D341Med (cell line): ENCODE measurements around the gene MAGEA3.
"Not testable (repeated sequence)": the region's sequence is repeated elsewhere in the genome, so short reads cannot be mapped to it uniquely, and the experiment has no call there.

Source experiments
- DNase-seq: peaks from one replicate; pipeline ENCODE4 v3.0.0; 2012; ENCODE audit warnings: low spot score

Gene MAGEA3, protein sequence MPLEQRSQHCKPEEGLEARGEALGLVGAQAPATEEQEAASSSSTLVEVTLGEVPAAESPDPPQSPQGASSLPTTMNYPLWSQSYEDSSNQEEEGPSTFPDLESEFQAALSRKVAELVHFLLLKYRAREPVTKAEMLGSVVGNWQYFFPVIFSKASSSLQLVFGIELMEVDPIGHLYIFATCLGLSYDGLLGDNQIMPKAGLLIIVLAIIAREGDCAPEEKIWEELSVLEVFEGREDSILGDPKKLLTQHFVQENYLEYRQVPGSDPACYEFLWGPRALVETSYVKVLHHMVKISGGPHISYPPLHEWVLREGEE

DNA sequence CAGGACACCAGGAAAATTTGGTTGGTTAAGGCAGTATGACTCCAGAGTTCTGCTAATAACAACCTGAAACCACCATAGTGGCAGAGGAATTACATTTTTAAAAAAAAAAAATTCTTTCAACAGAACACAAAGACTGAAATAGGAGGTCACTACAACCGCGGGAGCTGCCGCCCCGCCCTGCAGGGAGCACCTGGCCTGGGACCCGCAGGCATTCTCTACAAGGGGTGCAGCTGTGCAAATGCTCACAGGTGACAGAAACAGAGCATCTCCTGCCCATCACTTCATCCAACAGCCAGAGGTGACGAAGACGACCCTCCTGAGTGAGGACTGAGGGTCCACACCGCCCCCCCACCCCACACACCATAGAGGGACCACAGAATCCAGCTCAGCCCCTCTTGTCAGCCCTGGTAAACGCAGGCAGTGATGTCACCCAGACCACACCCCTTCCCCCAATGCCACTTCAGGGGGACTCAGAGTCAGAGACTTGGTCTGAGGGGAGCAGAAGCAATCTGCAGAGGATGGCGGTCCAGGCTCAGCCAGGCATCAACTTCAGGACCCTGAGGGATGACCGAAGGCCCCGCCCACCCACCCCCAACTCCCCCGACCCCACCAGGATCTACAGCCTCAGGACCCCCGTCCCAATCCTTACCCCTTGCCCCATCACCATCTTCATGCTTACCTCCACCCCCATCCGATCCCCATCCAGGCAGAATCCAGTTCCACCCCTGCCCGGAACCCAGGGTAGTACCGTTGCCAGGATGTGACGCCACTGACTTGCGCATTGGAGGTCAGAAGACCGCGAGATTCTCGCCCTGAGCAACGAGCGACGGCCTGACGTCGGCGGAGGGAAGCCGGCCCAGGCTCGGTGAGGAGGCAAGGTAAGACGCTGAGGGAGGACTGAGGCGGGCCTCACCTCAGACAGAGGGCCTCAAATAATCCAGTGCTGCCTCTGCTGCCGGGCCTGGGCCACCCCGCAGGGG lies at the start of gene MAGEA3:
Gene MAGEA3, plus strand, starts transcription at position 843 of the 980 bp plus-strand sequence. CDS start 2,039 bp downstream, outside the sequence.
- not testable (repeated sequence) for DNase-seq

DNA sequence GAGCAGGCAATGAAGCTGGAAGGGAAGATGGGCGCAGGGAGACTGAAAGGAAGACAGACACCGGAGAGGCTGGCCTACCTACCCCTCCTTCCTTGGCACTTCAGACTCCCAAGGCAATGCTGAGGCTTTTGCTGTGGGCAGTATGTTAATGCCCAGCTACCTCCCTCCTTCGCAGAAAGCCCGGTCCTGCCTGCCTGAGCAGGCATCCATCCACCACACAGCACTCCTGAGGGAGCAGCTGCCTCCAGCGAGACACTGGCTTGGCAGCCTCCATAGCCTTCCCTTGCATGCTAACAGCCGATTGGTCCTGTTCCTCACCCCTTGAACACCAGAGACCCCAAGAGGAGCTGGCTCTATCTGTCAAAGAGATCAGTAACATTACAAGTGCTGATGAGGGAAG lies 46.5 kb upstream of the MAGEA3 start:
- DNase-seq, result no peak

DNA sequence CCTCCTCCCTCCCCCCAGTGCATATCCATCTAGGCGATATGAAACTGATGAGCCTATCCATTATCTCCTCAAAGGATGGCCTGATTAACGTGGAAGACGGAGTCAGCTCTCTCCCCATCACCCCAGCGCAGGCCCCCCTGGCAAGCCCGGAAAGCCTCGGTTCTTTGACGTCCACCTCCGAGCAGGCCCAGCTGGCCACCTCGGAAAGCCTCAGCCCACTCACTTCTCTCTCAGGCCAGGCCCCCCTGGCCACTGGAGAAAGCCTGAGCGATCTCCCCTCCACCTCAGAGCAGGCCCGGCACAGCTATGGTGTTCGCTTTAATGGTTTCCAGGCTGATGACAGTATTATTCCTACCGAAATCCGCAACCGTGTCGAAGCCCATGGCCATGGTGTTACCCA lies 46.1 kb upstream of the MAGEA3 start:
- no peak for DNase-seq

DNA sequence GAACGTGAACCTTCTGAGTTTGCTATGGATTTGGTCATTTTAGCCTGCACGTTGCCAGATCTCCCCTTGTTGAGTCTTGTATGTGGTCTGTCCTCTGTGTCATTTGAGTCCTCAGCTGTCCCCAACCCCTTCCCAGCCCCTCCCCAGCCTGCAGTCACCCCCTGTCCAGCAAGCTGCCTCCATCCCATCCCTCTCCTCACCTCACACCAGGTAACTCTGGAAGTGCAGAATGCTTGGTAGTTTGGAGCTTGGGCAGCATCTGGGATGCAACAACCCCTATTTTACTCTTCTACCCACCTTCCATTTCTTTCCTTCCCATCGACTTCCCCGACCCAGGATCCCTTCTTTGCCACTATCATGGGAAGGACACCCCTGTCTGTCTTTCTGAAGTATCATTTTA lies 42.5 kb upstream of the MAGEA3 start:
- DNase-seq, result no peak

DNA sequence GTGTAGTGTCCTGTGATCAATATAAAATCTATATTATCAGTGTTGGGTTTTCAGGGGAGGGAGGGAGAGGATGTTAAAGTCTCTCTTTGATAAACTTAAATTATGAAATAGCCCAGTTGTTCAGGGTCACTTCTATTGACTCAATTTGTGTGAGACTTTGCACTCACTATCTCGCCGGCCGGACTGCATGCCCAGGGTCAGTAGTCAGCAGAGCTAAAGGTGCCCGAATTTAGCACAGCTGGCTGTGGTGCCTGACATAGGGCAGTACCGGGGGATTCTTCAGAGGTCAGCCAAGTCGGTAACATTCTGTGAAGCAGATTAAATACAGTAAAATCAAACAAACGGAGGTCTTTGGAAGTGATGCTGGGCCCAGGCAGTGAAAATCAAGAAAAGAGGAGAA lies 41.7 kb upstream of the MAGEA3 start:
- no peak for DNase-seq

DNA sequence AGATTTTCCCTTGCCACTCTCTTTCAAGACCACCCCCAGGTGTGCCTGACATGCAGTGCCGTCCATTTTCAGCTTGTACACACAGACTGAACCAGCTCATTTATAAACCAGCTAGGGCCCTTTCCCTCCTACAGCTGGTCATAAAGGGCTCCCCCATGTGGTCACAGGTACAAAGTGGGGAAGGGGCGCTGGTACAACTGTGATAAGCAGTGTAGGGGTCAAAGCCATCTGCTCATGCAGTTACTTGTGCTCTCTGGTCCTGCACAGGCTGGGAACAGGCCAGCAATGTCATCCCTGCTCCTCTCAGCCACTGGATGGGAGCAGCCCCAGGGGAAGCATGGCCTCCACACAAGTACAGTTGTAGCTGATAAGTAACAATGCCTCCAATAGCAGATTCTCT lies 40.3 kb upstream of the MAGEA3 start:
- DNase-seq, result no peak

DNA sequence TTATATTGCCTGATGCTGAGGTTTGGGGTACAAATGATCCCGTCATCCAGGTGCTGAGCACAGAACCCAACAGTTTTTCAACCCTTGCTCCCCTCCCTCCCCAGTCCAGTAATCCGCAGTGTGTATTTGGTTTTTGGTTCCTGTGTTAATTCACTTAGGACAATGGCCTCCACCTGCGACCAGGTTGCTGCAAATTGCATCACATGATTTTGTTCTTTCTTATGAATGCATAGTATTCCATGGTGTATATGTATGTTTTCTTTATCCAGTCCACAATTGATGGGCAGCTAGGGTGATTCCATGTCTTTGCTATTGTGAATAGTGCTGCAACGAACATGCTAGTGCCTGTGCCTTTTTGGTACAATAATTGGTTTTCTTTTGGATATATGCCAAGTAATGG lies 35.5 kb upstream of the MAGEA3 start:
- no peak for DNase-seq

DNA sequence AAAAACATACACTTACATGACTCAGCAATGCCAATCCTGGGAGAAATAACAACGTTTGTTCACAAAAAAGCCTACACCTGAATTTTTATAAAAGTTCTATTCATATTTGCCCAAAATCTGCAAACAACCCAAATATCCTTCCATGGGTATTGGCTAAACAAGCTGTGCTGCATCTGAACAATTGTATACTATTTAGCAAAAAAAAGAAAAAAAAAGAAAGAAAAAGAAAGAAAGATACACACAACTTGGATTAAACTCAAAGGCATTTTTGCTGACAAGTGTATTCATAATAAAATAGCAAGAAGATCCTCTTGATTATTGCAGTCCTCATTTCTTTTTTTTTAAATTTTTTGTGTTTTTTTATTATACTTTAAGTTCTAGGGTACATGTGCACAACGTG lies 24.5 kb upstream of the MAGEA3 start:
- DNase-seq, result no peak

DNA sequence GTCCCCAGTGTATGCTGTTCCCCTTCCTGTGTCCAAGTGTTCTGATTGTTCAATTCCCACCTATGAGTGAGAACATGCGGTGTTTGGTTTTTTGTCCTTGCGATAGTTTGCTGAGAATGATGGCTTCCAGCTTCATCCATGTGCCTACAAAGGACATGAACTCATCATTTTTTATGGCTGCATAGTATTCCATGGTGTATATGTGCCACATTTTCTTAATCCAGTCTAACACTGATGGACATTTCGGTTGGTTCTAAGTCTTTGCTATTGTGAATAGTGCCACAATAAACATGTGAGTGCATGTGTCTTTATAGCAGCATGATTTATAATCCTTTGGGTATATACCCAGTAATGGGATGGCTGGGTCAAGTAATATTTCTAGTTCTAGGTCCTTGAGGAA lies 23.9 kb upstream of the MAGEA3 start:
- DNase-seq, result not testable (repeated sequence)

DNA sequence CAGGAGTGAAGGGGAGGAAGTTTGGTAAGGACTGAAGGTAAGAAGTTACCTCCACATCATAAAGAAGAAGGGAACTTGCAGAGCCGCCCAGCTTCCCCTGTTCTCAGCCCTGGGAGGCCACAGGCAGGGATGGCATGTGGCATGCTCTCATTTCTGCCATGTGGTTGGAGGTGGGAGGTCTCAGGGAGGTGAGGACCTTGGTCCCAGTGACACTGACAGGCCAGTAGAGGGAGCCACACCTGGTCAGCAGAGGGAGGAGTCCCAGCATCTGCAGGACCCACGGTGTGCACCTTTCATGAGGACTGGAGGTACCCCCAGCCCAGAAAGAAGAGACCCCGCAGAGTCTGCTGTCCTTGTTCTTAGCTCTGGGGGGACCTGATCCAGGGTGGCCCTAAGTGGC lies 17.6 kb upstream of the MAGEA3 start:
- not testable (repeated sequence) for DNase-seq

DNA sequence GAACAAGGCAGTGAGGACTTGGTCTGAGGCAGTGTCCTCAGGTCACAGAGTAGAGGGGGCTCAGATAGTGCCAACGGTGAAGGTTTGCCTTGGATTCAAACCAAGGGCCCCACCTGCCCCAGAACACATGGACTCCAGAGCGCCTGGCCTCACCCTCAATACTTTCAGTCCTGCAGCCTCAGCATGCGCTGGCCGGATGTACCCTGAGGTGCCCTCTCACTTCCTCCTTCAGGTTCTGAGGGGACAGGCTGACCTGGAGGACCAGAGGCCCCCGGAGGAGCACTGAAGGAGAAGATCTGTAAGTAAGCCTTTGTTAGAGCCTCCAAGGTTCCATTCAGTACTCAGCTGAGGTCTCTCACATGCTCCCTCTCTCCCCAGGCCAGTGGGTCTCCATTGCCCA lies 1.8 kb downstream of the MAGEA3 start:
- DNase-seq, result not testable (repeated sequence)

DNA sequence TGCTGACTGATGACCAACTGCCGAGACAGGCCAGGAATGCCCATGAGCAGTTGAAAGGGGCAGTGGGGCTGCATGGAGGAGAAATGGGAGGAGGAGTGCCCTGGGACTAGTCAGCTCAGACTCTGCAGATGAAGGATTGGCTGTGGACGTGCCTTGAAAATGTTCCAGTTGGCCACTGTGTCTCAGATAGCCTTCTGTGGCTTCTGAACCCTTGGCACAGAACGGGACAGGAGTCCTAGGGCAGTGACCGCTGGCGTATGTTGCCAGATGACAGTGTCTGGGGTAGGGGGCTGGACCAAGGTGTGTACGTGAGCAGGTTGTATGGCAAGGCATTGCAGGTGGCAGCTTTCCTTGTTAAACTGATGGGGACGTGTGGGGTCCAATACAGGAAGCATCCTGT lies 7.9 kb downstream of the MAGEA3 start:
- DNase-seq, result not testable (repeated sequence)

DNA sequence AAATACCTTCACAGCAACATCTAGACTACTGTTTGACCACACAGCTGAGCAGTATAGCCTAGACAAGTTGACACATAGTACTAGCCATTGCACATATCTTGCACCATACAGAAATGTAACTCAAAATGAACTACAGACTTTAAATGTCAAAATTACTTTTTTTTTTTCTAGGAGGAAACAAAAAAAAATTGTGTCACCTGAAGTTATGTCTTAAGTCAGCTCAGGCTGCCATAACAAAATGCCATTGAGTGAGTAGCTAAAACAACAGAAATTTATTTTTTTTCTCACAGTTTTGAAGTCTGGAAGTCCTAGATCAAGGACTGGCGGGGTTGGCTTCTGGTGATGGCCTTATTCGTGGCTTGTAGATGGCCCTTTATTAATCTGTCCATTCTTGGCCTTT lies 10.6 kb downstream of the MAGEA3 start, which contains the start of gene CSAG2:
Gene CSAG2, minus strand, starts transcription at position 101 of the 400 bp plus-strand sequence. CDS start 161 bp downstream, outside the sequence.
- DNase-seq, result not testable (repeated sequence)

DNA sequence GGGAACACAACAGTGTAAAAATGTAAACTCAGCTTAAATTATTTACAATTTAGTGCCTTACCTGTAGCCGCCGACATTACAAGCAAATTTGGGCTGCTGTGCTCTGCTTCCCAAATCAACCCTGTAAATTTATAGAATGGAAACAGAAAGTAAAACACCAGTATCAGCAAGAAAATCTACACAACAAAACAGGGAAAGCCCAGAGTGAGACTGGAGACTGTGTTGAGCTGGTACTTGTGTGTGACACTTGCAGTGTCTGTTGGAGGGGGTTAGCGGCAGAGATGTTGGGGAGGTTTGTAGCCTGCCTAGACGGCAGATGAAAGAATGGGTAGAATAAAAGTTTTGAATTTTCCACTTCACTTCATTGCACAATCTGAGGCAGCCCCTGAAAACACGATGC lies 14.6 kb downstream of the MAGEA3 start:
- DNase-seq, result not testable (repeated sequence)

DNA sequence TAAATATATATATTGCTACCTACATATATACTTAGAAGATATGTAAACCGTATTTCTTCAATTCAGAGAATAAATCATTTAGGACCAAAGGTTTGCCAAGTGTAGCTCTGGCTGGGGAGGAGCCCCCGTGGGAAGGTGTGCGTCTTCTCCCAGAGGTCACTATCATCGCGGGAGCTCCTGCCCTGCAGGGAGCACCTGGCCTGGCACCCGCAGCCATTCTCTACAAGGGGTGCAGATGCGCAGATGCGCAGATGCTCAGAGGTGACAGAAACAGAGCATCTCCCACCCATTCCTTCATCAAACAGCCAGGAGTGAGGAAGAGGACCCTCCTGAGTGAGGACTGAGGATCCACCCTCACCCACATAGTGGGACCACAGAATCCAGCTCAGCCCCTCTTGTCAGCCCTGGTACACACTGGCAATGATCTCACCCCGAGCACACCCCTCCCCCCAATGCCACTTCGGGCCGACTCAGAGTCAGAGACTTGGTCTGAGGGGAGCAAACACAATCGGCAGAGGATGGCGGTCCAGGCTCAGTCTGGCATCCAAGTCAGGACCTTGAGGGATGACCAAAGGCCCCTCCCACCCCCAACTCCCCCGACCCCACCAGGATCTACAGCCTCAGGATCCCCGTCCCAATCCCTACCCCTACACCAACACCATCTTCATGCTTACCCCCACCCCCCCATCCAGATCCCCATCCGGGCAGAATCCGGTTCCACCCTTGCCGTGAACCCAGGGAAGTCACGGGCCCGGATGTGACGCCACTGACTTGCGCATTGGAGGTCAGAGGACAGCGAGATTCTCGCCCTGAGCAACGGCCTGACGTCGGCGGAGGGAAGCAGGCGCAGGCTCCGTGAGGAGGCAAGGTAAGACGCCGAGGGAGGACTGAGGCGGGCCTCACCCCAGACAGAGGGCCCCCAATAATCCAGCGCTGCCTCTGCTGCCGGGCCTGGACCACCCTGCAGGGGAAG lies 15.5 kb downstream of the MAGEA3 start, which contains the start of gene MAGEA2B:
Gene MAGEA2B, plus strand, starts transcription at position 814 of the 973 bp plus-strand sequence. CDS start 2,479 bp downstream, outside the sequence.
- not testable (repeated sequence) for DNase-seq

DNA sequence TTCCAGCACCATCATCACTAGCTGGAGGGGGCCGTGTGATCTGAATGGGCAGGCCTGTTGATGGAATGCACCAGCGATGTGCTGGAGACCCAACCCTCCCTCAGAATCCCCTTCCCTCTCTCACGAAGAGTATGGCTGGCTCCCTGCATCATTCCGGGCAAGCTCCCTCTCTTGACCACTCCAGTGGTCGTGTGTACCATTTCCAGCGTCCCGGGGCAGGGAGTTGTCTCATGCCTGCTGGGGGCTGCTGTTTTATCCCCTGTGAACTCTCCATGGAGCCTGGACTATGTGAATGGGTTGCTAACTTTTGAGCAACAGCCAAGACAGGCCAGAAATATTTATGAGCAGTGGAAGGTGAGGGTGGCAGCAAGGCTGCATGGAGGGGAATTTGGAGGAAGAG lies 26.8 kb downstream of the MAGEA3 start:
- DNase-seq, result no peak

DNA sequence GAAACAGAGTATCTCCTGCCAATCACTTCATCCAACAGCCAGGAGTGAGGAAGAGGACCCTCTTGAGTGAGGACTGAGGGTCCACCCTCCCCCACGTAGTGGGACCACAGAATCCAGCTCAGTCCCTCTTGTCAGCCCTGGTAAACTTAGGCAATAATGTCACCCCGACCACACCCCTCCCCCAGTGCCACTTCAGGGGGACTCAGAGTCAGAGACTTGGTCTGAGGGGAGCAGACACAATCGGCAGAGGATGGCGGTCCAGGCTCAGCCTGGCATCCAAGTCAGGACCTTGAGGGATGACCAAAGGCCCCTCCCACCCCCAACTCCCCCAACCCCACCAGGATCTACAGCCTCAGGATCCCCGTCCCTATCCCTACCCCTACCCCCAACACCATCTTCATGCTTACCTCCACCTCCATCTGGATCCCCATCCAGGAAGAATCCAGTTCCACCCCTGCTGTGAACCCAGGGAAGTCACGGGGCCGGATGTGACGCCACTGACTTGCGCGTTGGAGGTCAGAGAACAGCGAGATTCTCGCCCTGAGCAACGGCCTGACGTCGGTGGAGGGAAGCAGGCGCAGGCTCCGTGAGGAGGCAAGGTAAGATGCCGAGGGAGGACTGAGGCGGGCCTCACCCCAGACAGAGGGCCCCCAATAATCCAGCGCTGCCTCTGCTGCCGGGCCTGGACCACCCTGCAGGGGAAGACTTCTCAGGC lies 34.8 kb downstream of the MAGEA3 start, which contains the start of the genes CSAG1 and MAGEA12:
Gene CSAG1, minus strand, starts transcription at position 461 of the 715 bp plus-strand sequence. CDS start 1,261 bp downstream, outside the sequence.
Gene MAGEA12, plus strand, starts transcription at position 497 of the 715 bp plus-strand sequence. CDS start 2,405 bp downstream, outside the sequence.
- DNase-seq, result no peak

DNA sequence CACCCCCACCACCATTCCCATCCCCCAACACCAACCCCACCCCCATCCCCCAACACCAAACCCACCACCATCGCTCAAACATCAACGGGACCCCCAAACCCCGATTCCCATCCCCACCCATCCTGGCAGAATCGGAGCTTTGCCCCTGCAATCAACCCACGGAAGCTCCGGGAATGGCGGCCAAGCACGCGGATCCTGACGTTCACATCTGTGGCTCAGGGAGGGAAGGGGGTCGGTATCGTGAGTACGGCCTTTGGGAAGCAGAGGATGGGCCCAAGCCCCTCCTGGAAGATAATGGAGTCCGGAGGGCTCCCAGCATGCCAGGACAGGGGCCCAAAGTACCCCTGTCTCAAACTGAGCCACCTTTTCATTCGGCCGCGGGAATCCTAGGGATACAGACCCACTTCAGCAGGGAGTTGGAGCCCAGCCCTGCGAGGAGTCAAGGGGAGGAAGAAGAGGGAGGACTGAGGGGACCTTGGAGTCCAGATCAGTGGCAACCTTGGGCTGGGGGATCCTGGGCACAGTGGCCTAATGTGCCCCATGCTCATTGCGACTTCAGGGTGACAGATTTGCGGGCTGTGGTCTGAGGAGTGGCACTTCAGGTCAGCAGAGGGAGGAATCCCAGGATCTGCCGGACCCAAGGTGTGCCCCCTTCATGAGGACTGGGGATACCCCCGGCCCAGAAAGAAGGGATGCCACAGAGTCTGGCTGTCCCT lies 35.7 kb downstream of the MAGEA3 start:
- DNase-seq, result not testable (repeated sequence)

DNA sequence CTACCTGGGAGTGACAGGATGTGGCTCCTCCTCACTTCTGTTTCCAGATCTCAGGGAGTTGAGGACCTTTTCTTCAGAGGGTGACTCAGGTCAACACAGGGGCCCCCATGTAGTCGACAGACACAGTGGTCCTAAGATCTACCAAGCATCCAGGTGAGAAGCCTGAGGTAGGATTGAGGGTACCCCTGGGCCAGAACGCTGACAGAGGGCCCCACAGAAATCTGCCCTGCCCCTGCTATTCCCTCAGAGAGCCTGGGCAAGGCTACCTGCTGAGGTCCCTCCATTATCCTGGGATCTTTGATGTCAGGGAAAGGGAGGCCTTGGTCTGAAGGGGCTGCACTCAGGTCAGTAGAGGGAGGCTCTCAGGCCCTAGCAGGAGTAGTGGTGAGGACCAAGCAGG lies 36.5 kb downstream of the MAGEA3 start:
- DNase-seq, result no peak
